ENCODE data around the gene CMIP.

DNA sequence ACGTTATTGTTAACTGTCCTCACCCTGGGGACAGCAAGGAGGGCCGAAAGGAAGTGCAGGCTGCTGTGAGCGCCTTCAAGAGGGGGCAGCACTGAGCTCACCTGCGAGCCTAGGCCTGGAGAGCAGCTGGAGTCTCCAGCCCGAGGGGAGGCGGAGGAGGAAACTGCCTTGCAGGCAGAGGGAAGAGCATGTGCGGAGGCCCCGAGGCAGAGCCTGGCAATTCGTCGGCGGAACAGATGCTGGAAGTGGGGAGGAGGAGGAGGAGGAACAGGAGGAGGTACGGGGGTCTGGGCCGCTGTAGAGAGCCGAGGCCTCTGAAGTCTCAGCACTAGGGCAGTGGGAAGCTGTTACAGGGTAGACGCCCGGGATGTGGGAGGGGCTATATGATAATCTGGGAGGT, 284.8 kb downstream of the CMIP start:
- TF ChIP-seq, protein P1, sequence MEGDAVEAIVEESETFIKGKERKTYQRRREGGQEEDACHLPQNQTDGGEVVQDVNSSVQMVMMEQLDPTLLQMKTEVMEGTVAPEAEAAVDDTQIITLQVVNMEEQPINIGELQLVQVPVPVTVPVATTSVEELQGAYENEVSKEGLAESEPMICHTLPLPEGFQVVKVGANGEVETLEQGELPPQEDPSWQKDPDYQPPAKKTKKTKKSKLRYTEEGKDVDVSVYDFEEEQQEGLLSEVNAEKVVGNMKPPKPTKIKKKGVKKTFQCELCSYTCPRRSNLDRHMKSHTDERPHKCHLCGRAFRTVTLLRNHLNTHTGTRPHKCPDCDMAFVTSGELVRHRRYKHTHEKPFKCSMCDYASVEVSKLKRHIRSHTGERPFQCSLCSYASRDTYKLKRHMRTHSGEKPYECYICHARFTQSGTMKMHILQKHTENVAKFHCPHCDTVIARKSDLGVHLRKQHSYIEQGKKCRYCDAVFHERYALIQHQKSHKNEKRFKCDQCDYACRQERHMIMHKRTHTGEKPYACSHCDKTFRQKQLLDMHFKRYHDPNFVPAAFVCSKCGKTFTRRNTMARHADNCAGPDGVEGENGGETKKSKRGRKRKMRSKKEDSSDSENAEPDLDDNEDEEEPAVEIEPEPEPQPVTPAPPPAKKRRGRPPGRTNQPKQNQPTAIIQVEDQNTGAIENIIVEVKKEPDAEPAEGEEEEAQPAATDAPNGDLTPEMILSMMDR (IDR thresholded peaks at IDR 0.05): no peak
- no peak for TF ChIP-seq POLR2A (IDR thresholded peaks at IDR 0.05)

Measured in esophagus squamous epithelium (tissue), 4 donors.